ENCODE measurements around the gene GALP. TPM values are rescaled to one million over a fixed set of nuclear protein-coding genes. Genes with fewer than 3 reads are reported as not detected.

Gene GALP
- total and polyA plus RNA-seq, 2 experiments from 2014 or later: not detected

GRCh38 chr19:56159622-56160271 is 16.1 kb upstream of the GALP start (continued):
- TF ChIP-seq ZNF462 (CRISPR knock-in tag; IDR thresholded peaks at IDR 0.05) (no peak), CTCF (conservative IDR thresholded peaks at IDR 0.05; ENCODE audit: low read depth in 2 of 2) (no peak), POLR2AphosphoS5 (IDR thresholded peaks at IDR 0.05; ENCODE audit: low read depth) (no peak), EZH2phosphoT487 (IDR thresholded peaks at IDR 0.05; ENCODE audit: unreplicated experiment) (no peak), CREB1 (CRISPR knock-in tag; IDR thresholded peaks at IDR 0.05; ENCODE audit: low read depth) (no peak), REST (IDR thresholded peaks at IDR 0.05; ENCODE audit: unreplicated experiment) (no peak)
